T-helper 9 cell (primary cell): ENCODE results near the gene YWHAB.
"Not testable (repeated sequence)": the region's sequence is repeated elsewhere in the genome, so short reads cannot be mapped to it uniquely, and the experiment has no call there.

Experiments used
- DNase-seq: peaks from one replicate; pipeline ENCODE4 v3.0.0-alpha.2; 2020
- total RNA-seq, 2 donors: gene quantifications; one replicate each; lab custom pipeline; 2026; lab: John Stamatoyannopoulos, UW

Gene YWHAB
- total RNA-seq, result 294 to 380 reads per million in 2 donors

- DNase-seq, result peak; percentile 96
Observed at GRCh38 chr20:44885392-44886265, at the start of gene YWHAB. TSS of gene YWHAB (plus strand) at chr20:44885705. CDS start at chr20:44901534, 15,829 bp downstream.

DNA sequence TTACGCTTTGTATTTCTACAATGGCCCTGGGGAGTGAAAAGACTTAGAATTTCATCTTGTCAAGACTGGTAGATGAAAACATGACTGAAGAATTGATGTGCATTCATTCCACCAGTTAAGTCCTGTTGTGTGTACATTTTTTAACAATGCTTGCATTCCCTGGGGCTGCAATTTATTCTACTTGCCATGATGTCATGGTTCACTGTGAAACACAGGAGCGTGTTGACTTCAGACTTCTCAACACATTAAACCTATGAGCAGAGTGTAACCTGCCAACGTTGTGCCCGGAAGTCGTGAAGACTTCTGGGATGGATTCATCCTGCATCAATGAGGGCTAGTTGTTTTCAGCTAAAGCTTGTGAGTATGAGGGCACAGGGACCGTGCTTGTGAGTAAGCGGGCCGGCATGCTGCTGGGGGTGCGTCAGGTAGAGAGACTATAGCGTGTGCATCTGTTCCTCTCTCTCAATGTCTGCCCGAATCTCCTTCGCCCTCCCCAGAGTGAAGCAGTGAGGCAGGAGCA lies 48.8 kb upstream of the YWHAB start:
- DNase-seq, result no peak

DNA sequence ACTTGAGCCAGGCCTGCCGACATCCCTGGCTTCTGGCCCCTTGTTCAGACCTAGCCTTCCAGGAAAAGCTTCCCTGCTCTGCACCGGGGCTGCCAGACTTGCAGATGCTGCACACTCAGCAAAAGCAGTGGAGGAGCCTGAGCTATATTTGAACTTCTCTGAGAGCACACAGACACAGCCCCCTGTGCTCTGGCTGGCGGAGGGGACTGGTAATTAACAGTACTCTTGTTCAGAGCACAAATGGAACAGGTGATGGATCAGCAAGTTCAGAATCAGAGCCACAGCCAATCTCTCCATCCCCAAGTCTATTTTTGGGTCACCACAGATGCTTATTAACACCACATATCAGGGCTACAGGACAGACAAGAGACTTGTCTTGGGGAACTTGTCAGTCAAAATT lies 47.6 kb upstream of the YWHAB start:
- DNase-seq, result no peak

- DNase-seq, result no peak
Observed at GRCh38 chr20:44838521-44838920, 47.0 kb upstream of the YWHAB start.

DNA sequence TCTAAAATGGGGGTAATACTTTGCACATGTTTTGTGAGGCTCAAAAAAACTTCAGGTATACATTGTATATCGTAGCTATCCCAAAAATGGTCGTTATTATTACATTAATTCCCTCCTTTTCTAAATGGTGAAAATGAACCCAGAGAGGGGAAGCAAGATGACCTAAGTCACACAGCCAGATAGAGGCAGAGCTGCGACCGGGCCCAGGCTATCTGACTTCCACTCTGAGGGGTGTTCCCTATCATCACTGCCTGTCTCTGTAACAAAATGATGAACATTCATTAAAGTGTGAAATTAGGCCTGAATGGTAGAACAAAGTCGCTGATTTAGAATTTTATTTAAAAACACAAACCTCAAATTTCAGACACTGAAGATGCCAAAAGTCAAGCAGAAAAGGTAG lies 46.0 kb upstream of the YWHAB start:
- no peak for DNase-seq

DNA sequence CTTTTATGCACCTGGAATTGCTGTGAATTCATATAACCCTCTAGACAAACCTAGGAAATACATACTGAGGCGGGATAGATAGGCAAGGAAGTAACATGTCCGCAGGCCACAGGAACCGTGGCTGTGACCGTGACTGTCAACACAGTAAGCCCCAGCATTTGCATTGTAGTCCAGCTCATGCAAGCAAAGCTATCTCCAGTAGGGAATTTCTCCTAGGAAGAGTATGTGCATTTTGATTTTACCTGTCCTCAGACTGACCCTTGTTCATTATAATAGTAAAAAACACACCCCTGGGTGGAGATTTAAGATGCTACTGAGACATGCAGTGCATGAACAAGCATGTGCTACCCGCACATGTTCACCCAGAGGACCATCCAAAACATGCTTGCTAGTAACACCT lies 44.7 kb upstream of the YWHAB start:
- no peak for DNase-seq

DNA sequence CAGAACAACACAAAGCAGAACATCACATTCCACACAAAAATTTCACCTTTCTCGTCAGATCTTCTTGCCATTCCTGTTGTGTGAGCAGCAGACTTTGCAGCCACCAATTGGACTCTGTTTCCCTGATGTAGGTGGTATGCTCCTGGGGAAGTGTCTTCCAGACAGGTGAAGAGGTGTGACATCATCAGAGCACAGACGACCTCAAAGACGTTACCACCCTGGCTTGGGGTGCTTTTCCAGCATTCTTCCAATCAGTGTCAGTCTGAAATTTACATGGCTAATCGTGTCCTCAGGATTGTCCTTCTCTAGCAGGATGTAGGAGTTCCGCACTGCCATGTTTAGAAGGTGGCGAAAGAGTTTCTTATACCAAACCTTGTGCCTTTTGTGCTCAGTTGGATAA lies 43.5 kb upstream of the YWHAB start:
- DNase-seq, result no peak

GRCh38 chr20:44843876-44844275 lies 41.6 kb upstream of the YWHAB start:
- DNase-seq, result no peak

- no peak for DNase-seq
Observed at GRCh38 chr20:44848254-44849015, 37.1 kb upstream of the YWHAB start.

DNA sequence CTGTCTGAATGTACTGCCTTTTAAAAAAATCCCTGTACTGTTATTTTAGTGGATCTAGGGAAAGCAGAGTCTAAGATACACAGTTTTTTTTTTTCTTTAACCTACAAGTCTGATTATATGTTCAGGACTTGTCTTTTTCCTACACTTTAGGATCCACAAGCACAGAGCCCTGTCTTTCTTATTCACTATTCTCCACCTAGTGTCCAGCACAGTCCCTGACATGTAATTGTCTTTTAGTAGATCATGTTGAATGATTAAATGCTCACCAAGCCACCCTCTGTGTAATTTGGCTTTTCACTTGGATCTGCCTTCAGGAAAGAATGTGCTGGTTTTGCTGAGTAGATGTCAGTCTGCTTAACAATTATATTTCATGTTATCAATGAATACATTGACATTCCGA lies 35.8 kb upstream of the YWHAB start:
- DNase-seq, result no peak

- no peak for DNase-seq
Observed at GRCh38 chr20:44850272-44850671, 35.2 kb upstream of the YWHAB start.

GRCh38 chr20:44850837-44851236 lies 34.7 kb upstream of the YWHAB start:
- no peak for DNase-seq

DNA sequence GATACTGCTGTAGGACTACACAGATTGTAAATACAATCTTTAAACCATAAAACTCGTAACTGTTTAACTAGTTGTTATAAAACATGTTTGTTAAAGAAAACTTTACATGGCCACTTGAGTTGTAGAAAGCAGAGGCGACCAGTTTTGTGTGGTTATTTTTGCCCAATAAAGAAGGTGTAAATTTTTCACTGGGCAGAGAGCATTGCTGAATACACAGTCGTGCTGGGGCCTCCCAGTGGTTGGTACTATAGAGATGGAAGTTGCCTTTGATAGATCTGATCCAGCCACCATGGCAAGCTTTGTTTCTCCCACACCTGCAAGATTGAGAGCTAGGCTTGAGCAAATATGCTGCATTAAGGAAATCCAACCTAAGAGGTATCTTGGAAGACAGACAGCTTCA lies 34.0 kb upstream of the YWHAB start:
- no peak for DNase-seq

- DNase-seq, result no peak
Observed at GRCh38 chr20:44856442-44856841, 29.1 kb upstream of the YWHAB start.

DNA sequence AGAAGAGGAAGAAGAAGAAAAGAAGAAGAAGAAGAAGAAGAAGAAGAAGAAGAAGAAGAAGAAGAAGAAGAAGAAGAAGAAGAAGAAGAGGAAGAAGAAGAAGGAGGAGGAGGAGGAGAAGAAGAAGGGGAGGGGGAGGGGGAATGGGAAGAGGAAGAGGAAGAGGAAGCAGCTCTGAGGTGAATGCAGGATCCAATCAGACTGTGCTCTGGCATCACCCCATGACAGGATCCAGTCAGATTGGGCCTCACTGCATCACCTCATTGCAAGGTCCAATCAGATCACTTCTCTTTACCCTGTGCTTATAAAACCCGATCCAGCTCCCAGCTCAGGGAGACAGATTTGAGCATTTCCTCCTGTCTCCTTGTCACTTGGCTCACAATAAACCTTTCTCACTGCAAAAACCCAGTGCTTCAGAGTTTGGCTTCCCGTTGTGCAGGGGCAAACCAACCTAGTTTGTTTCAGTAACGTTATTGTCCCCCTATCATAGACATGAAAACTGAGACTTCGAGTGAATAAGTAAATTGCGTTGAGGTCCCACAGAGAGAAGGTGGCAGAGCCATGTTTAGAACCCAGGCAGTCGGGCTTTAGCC lies 28.6 kb upstream of the YWHAB start:
- no peak for DNase-seq

GRCh38 chr20:44858606-44859360 lies 26.7 kb upstream of the YWHAB start:
- no peak for DNase-seq

DNA sequence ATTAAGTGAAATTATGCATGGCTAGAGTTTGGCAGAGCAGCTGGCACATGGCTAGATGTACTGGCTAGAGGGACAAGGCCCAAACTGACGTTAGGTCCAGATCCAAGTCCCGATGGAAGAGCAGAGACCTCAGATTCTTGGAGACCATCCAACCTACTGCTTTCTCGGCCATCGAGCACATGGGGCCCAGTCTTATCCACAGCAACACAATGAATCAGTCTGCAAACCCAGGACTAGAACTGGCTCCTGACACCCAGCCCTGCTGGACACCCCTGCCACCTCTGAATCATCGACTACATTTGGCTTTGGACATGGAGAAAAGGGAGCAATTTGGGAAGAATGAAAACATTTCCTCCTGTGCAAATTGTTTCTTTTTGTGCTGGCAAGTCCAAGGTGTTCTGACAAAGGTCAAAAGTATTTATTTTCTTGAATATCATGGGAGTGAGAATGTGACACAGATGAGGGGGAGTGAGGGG lies 23.9 kb upstream of the YWHAB start:
- no peak for DNase-seq

DNA sequence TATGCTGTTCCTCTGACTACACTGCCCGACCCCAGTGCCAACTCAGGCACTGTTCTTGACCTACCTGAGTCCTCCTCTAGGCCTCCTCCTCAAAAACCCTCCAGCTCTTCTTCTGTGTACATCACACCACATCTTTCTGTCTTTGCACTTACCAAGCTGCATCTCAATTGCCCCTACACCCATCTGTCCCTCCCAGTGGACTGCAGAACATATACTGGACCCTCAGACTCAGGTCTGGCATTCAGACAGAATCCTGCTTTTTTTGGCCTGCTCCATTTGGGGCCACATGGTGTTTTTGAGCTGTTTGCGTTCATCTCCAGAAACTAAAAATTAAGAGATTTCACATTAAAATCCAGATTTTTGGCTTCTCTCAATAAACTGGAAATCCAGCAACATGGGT lies 23.2 kb upstream of the YWHAB start:
- DNase-seq, result no peak

DNA sequence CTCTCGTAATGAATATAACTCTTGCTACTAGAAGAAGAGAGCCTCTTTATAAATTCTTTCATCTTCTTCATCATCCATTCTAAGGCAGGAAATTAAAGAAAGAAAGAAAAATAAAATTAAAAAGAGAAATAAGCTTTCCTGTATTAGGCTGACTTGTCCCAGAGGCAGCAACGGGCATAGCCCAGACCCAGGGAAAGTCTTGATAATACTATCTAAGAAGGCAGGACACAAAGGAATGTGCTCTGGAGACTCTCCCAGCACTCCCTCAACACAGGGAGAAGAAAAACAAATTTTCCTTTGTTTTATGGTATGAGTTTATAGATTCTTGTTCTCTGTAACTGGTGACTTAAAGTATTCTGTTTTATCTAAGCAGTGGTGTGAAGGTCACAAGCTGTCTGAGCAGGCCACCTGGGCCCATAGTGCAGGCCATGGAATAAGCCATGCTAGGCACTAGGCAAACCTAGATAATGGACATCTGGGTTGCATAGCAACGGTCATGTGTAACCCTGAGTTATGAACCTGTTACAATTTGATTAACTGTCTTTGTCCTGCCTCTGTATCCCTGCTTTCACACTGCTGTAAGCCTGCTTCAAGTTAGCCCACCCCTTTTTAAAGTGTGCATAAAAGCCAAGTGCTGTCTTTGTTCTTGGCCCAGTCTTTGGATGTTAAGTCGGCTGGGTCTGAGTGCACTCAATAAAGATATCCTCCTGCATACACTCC lies 22.0 kb upstream of the YWHAB start:
- DNase-seq, result not testable (repeated sequence)

- DNase-seq, result not testable (repeated sequence)
Observed at GRCh38 chr20:44864493-44864892, 21.0 kb upstream of the YWHAB start.

DNA sequence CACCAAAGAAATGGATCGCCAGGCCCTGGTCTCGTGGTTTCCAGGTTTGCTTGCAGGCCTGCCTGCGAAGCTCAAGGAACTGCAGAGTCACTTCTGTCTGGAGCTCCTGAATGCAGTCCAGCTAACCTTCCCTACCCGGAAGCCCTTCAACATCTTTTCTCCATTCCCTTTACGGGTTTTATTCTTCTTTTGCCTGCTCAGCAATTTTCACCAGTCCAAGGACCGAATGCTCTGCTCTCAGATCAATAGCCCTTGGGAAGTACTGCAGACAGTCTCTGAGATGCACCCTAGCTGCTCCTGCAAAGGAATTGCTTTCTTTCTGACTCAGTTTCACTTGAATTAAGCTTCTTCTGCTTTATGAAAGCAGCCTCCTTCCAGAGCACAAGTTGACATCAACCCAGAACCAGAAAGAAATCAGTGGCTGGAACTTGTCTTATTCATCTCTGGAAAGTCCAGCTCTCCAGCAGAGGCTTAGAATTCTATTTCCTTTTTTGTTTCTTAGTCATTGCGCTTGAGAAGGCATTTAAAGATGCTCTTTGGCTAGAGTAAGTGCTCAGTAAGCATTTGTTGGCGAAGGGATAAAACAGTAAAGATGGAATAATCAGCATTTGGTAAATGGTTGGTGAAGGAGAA lies 18.7 kb upstream of the YWHAB start:
- no peak for DNase-seq
